Caco-2 (cell line): Measurements from ENCODE around the gene ZNF786. TPM values are rescaled to one million over a fixed set of nuclear protein-coding genes. Genes with fewer than 3 reads are reported as not detected.

Source experiments
- BruUV-seq: library from RNA; stranded (reverse); fragments of 400-500 nt; replicated peaks from 2 replicates; lab custom pipeline; 2021; lab: Mats Ljungman, UMichigan
- CTCF ChIA-PET: fragments of 300-600 bp; sonication (Branson Sonifier 250); formaldehyde crosslinking; loops from one replicate; lab custom pipeline; 2022; ENCODE audit warnings: antibody characterized with exemption; lab: Charles Lee
- POLR2A ChIA-PET: fragments of 300-600 bp; sonication (Branson Sonifier 250); formaldehyde crosslinking; loops from one replicate; lab custom pipeline; 2022; ENCODE audit warnings: antibody characterized with exemption; lab: Charles Lee
- DNase-seq, 2 experiments: peaks; one replicate each; pipeline versions ENCODE4 v3.0.0 to v3.0.0-alpha.2; 2020 to 2022
- H3K27me3 ChIP-seq: replicated peaks from 2 replicates; pipeline ENCODE4 v1.6.0; 2011; ENCODE audit warnings: low read length; ENCODE audit not compliant: control insufficient read depth, insufficient read depth
- H3K36me3 ChIP-seq: 2 replicates; pipeline ENCODE4 v1.5.1; 2011; ENCODE audit warnings: low read length; ENCODE audit not compliant: control insufficient read depth, insufficient read depth
- H3K4me1 ChIP-seq: fragments of 250-450 bp; sonication (Bioruptor Pico); 2 replicates; pipeline ENCODE4 v1.5.1; 2020; ENCODE audit warnings: mild to moderate bottlenecking
- H3K4me3 ChIP-seq: 2 replicates; pipeline ENCODE4 v1.5.1; 2011; ENCODE audit warnings: low read depth, mild to moderate bottlenecking, control low read depth, low read length
- H3K9me3 ChIP-seq: fragments of 250-450 bp; sonication (Bioruptor Pico); 2 replicates; pipeline ENCODE4 v1.5.1; 2020; ENCODE audit warnings: mild to moderate bottlenecking, moderate library complexity
- H3K27ac Mint-ChIP-seq: one replicate; pipeline ENCODE4 v1.8.0; 2022; ENCODE audit warnings: mixed read lengths; ENCODE audit not compliant: unreplicated experiment
- H3K27me3 Mint-ChIP-seq: one replicate; pipeline ENCODE4 v1.8.0; 2022; ENCODE audit warnings: mixed read lengths; ENCODE audit not compliant: insufficient read depth, unreplicated experiment
- H3K36me3 Mint-ChIP-seq: one replicate; pipeline ENCODE4 v1.8.0; 2022; ENCODE audit warnings: mild to moderate bottlenecking, mixed read lengths; ENCODE audit not compliant: insufficient read depth, unreplicated experiment
- H3K4me1 Mint-ChIP-seq: one replicate; pipeline ENCODE4 v1.8.0; 2022; ENCODE audit warnings: low read depth, mixed read lengths; ENCODE audit not compliant: unreplicated experiment
- H3K4me3 Mint-ChIP-seq: one replicate; pipeline ENCODE4 v1.8.0; 2022; ENCODE audit warnings: mild to moderate bottlenecking, moderate library complexity, mixed read lengths; ENCODE audit not compliant: unreplicated experiment
- H3K9me3 Mint-ChIP-seq: one replicate; pipeline ENCODE4 v1.8.0; 2022; ENCODE audit warnings: mixed read lengths; ENCODE audit not compliant: unreplicated experiment
- CTCF ChIP-seq, 2 experiments: fragments of 200-600 bp in 1 of 2; IDR thresholded peaks; 1 replicate in 1 of 2; 2 replicates in 1 of 2; pipeline versions ENCODE4 v1.5.1 to v1.8.0; 2011 to 2022; ENCODE audit warnings: antibody characterized with exemption in 1 of 2, control low read depth in 1 of 2, inconsistent platforms in 1 of 2, low read depth in 1 of 2, low read length in 1 of 2, mild to moderate bottlenecking in 1 of 2, moderate library complexity in 1 of 2; ENCODE audit not compliant: insufficient read depth in 1 of 2, severe bottlenecking in 1 of 2, unreplicated experiment in 1 of 2
- intact Hi-C: fragments of 100-400 bp; cut with micrococcal nuclease; formaldehyde crosslinking; loops from one replicate; pipeline ENCODE4 v1.10.0; 2022; ENCODE audit not compliant: unreplicated experiment
- total RNA-seq: library from RNA; stranded (reverse); gene quantifications from 2 replicates; pipeline ENCODE4 v1.2.3, GENCODE V29; 2022

Gene ZNF786
- total RNA-seq, 1 experiment from 2014 or later, result 9.4 TPM

- no peak for DNase-seq
- Mint-ChIP-seq H3K27ac (no peak overlapping the region), H3K27me3 (no peaks in the 10 kb centered on the region), H3K4me3 (no peak overlapping the region), H3K4me1 (peaks cover 8% of the 10 kb centered on the region), H3K36me3 (peaks cover 16% of the 10 kb centered on the region), H3K9me3 (no peaks in the 10 kb centered on the region)
- intact Hi-C loops, result no loop called here
- Histone ChIP-seq H3K4me1 (no peaks in the 10 kb centered on the region), H3K4me3 (no peak overlapping the region), H3K27me3 (no peaks in the 10 kb centered on the region), H3K9me3 (no peaks in the 10 kb centered on the region), H3K36me3 (no peaks in the 10 kb centered on the region)
- no TSS peak for BruUV-seq
- ChIA-PET POLR2A (no interaction called here), CTCF (no interaction called here)
- TF ChIP-seq CTCF (IDR thresholded peaks at IDR 0.05; ENCODE audit: insufficient read depth in 1 of 2, low read depth in 1 of 2, low read length in 1 of 2, severe bottlenecking in 1 of 2, unreplicated experiment in 1 of 2), result no peak
Measured at GRCh38 chr7:149081914-149082313, 8.6 kb downstream of the ZNF786 start.

- no peak overlapping the region for H3K4me3 ChIP-seq
- Mint-ChIP-seq H3K27ac (no peak overlapping the region), H3K9me3 (no peaks in the 10 kb centered on the region), H3K27me3 (no peaks in the 10 kb centered on the region), H3K4me3 (no peak overlapping the region), H3K36me3 (peaks cover 22% of the 10 kb centered on the region), H3K4me1 (peaks cover 8% of the 10 kb centered on the region)
- no peaks in the 10 kb centered on the region for H3K36me3 ChIP-seq
- intact Hi-C loops, result no loop called here
- TF ChIP-seq CTCF (IDR thresholded peaks at IDR 0.05; ENCODE audit: insufficient read depth in 1 of 2, low read depth in 1 of 2, low read length in 1 of 2, severe bottlenecking in 1 of 2, unreplicated experiment in 1 of 2), result no peak
- no peak for DNase-seq
- no peaks in the 10 kb centered on the region for H3K4me1 ChIP-seq
- ChIA-PET CTCF (no interaction called here), POLR2A (no interaction called here)
- no TSS peak for BruUV-seq
- no peaks in the 10 kb centered on the region for H3K9me3 ChIP-seq
- no peaks in the 10 kb centered on the region for H3K27me3 ChIP-seq
Measured at GRCh38 chr7:149077594-149077993, 12.9 kb downstream of the ZNF786 start.

- peaks cover 41% of the 10 kb centered on the region for H3K36me3 Mint-ChIP-seq
- intact Hi-C loops, result no loop called here
- no peaks in the 10 kb centered on the region for H3K36me3 ChIP-seq
- no TSS peak for BruUV-seq
- no peaks in the 10 kb centered on the region for H3K9me3 Mint-ChIP-seq
- no peak overlapping the region for H3K27ac Mint-ChIP-seq
- no peaks in the 10 kb centered on the region for H3K4me1 ChIP-seq
- no peaks in the 10 kb centered on the region for H3K9me3 ChIP-seq
- no peak overlapping the region for H3K4me3 Mint-ChIP-seq
- TF ChIP-seq CTCF (IDR thresholded peaks at IDR 0.05; ENCODE audit: insufficient read depth in 1 of 2, low read depth in 1 of 2, low read length in 1 of 2, severe bottlenecking in 1 of 2, unreplicated experiment in 1 of 2), result no peak
- H3K27me3 ChIP-seq, result no peaks in the 10 kb centered on the region
- ChIA-PET POLR2A (no interaction called here), CTCF (no interaction called here)
- peaks cover 1% of the 10 kb centered on the region for H3K4me1 Mint-ChIP-seq
- H3K4me3 ChIP-seq, result no peak overlapping the region
- no peak for DNase-seq
- no peaks in the 10 kb centered on the region for H3K27me3 Mint-ChIP-seq
Measured at GRCh38 chr7:149075286-149075685, 15.2 kb downstream of the ZNF786 start.
